Stimulated activated CD4-positive, alpha-beta T cell treated with anti-CD3 and anti-CD28 coated beads, Interleukin-2, amount 100 ng/mL, for 4 hours (primary cell): ENCODE results near the gene SH3PXD2A.

Experiments
- DNase-seq: peaks from one replicate; pipeline ENCODE4 v3.0.0-alpha.2; 2020; ENCODE audit warnings: low read depth

The SH3PXD2A gene

DNA sequence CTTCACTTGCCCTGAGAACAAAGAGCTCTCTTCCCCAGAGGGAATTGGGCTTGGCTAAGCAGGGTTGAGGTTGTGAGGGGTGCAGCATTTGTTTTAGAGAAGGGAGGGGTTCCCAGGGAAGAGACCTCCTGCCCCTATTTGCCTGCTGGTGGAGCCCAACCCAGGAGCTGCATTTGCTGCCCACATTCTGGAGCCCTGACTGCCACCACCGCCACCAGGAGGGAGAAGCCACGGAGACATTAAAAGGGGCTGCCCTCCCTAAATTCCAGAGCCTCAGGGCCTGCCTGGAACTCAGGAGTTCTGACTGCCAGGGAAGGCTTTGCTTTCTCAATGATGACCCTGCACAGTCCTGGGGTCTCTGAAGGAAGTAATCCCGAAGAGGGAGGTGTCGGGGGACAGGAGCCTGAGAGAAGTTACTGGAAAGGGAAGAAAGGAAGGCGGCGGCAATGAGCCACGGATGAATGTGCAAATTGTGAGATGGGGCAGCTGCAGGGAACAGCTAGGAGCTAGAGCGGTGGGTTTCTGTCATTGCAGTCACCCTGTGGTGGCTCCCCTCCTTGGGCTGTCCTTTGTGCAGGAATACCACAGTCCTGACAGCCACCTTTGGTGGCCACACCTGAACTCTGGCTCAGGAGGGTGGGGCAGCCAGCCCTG, 310.6 kb downstream of the SH3PXD2A start:
- DNase-seq: no peak
